NT2/D1 (cell line): ENCODE data around the gene PLCB1.

Experiments used
- SUZ12 ChIP-seq: IDR thresholded peaks from 2 replicates; pipeline ENCODE4 v1.6.1; 2011; ENCODE audit not compliant: insufficient read length, insufficient read depth; ENCODE audit errors: extremely low read depth
- YY1 ChIP-seq: IDR thresholded peaks from 2 replicates; pipeline ENCODE4 v1.6.1; 2011; ENCODE audit not compliant: insufficient read length, insufficient read depth
- ZNF274 ChIP-seq: IDR thresholded peaks from 2 replicates; pipeline ENCODE4 v1.6.1; 2011; ENCODE audit warnings: mild to moderate bottlenecking, low read depth, low read length

DNA sequence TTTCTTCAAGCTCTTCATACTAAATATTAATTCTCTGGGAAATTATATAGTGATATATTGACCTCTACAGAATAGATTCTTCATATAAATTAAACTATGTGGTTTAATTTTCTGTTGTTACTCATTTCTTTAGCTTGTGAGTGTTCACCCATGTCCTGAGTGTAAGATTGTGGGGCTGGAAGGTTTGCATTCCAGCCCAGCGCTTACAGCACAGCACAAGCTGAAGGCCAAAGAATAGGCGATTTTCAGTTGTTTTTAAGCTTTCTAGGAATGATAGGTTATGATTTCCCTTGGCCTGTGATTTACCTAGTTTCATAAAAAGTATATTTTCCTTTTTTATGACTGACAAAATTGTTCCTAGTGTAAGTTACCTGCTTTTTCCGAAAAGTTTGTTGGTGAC lies 194.1 kb downstream of the PLCB1 start:
- TF ChIP-seq ZNF274 = no peak
- TF ChIP-seq YY1 = no peak
- no peak for TF ChIP-seq SUZ12
